Gastroesophageal sphincter (tissue), 4 donors: ENCODE data around the gene SLC25A41. TPM values are rescaled to one million over a fixed set of nuclear protein-coding genes. Genes with fewer than 3 reads are reported as not detected.
A peak's percentile ranks its signal among the peaks of the same experiment; 100 is the strongest.
"Not testable (repeated sequence)": the region's sequence is repeated elsewhere in the genome, so short reads cannot be mapped to it uniquely, and the experiment has no call there.

Experiments used
- ATAC-seq: fragments of 150-250 bp; one replicate; pipeline ENCODE4 v1.9.1; 2016; ENCODE audit warnings: mild to moderate bottlenecking, moderate library complexity
- H3K27ac ChIP-seq, 4 donors: fragments of 200-600 bp; sonication (generic) in 3 of 4; 1 replicate in 3 of 4; 2 replicates in 1 of 4; pipeline ENCODE4 v1.5.1; 2016 to 2019
- H3K27me3 ChIP-seq: fragments of 200-600 bp; sonication (generic); one replicate; pipeline ENCODE4 v1.5.1; 2019
- H3K36me3 ChIP-seq, 2 donors: fragments of 200-600 bp; sonication (generic); one replicate each; pipeline ENCODE4 v1.5.1; 2019; ENCODE audit warnings: control low read depth in 1 of 2
- H3K4me1 ChIP-seq, 3 donors: fragments of 200-600 bp; sonication (generic); 1 replicate in 2 of 3; 2 replicates in 1 of 3; pipeline ENCODE4 v1.5.1; 2016 to 2019; ENCODE audit warnings: control low read depth in 2 of 3
- H3K4me3 ChIP-seq, 2 donors: fragments of 200-600 bp; sonication (generic); one replicate each; pipeline ENCODE4 v1.5.1; 2019; ENCODE audit warnings: mild to moderate bottlenecking in 1 of 2, moderate library complexity in 1 of 2
- H3K9me3 ChIP-seq, 3 donors: fragments of 200-600 bp; sonication (generic); one replicate each; pipeline ENCODE4 v1.5.1; 2017 to 2019; ENCODE audit warnings: control low read depth in 2 of 3
- CTCF ChIP-seq, 4 experiments: fragments of 200-600 bp in 2 of 4; fragments of 450-650 bp in 2 of 4; sonication (generic) in 1 of 4; IDR thresholded peaks; one replicate each; pipeline ENCODE4 v1.5.1; 2017 to 2019; ENCODE audit warnings: antibody characterized with exemption in 4 of 4, mild to moderate bottlenecking in 2 of 4, moderate library complexity in 2 of 4
- EP300 ChIP-seq: sonication (generic); formaldehyde crosslinking; IDR thresholded peaks from one replicate; pipeline ENCODE4 v1.6.1; 2017; ENCODE audit warnings: antibody characterized with exemption, mild to moderate bottlenecking
- POLR2A ChIP-seq, 2 donors: fragments of 450-650 bp; IDR thresholded peaks; one replicate each; pipeline ENCODE4 v1.6.1; 2017; ENCODE audit warnings: antibody characterized with exemption in 2 of 2, mild to moderate bottlenecking in 2 of 2, moderate library complexity in 1 of 2
- POLR2AphosphoS5 ChIP-seq: sonication (generic); formaldehyde crosslinking; IDR thresholded peaks from one replicate; pipeline ENCODE4 v1.6.1; 2017; ENCODE audit warnings: antibody characterized with exemption
- WGBS, 2 donors: methylation state at CpG; one replicate each; pipeline ENCODE4 v1.1.5; 2018; ENCODE audit warnings: low coverage in 1 of 2; 5-methylcytosine and 5-hydroxymethylcytosine counted together
- total RNA-seq, 4 donors: library from RNA; depleted of rRNA; stranded (reverse); fragments of >200 nt; gene quantifications; one replicate each; pipeline ENCODE4 v1.1.0, GENCODE V29; 2016

Gene SLC25A41
- total RNA-seq, 4 donors from 2014 or later, result 0.27 to 1.3 TPM; not detected in 2

- no peaks in the 10 kb centered on the region for H3K27me3 ChIP-seq
- no peaks in the 10 kb centered on the region for H3K9me3 ChIP-seq
- TF ChIP-seq POLR2A (IDR thresholded peaks at IDR 0.05) (no peak), EP300 (no peak), CTCF (IDR thresholded peaks at IDR 0.05) (no peak), POLR2AphosphoS5 (no peak)
- no peak overlapping the region for H3K4me3 ChIP-seq
- no peak overlapping the region for H3K27ac ChIP-seq
- H3K4me1 ChIP-seq, result no peaks in the 10 kb centered on the region
- whole genome bisulfite sequencing, 2 donors, result 83 to 86% methylated on average over 6 to 7 of the region's 11 CpGs
- no peak for ATAC-seq
- peaks cover 0 to 21% of the 10 kb centered on the region in 2 donors for H3K36me3 ChIP-seq
Observed at GRCh38 chr19:6431891-6432290, 1.7 kb downstream of the SLC25A41 start.

GRCh38 chr19:6429419-6430221 lies 3.9 kb downstream of the SLC25A41 start:
- no peak for ATAC-seq
- Histone ChIP-seq H3K4me1 (peaks cover 0 to 7% (median 0%) of the 10 kb centered on the region in 3 donors), H3K4me3 (no peak overlapping the region), H3K36me3 (peaks cover 0 to 5% of the 10 kb centered on the region in 2 donors), H3K27ac (no peak overlapping the region), H3K9me3 (no peaks in the 10 kb centered on the region), H3K27me3 (no peaks in the 10 kb centered on the region)
- WGBS, 2 donors, result 20 to 41% methylated on average over 4 to 7 of the region's 20 CpGs
- TF ChIP-seq POLR2A (IDR thresholded peaks at IDR 0.05) (no peak), CTCF (IDR thresholded peaks at IDR 0.05) (no peak), EP300 (no peak), POLR2AphosphoS5 (no peak)

- H3K4me1 ChIP-seq, ATAC-seq, H3K4me3 ChIP-seq, H3K27me3 ChIP-seq, H3K36me3 ChIP-seq, H3K9me3 ChIP-seq, H3K27ac ChIP-seq: not testable (repeated sequence)
- 79 to 80% methylated on average over 2 of the region's 2 CpGs for WGBS, 2 donors
Observed at GRCh38 chr19:6428692-6429418, 4.7 kb downstream of the SLC25A41 start.

- Histone ChIP-seq H3K4me1 (peaks cover 0 to 27% (median 12%) of the 10 kb centered on the region in 3 donors), H3K36me3 (peaks cover 0 to under 1% of the 10 kb centered on the region in 2 donors), H3K4me3 (no peak overlapping the region), H3K27me3 (no peaks in the 10 kb centered on the region), H3K9me3 (no peaks in the 10 kb centered on the region), H3K27ac (no peak overlapping the region)
- 95% methylated on average over 4 of the region's 18 CpGs; no CpG with 5 or more reads in 1 of the 2 donors for WGBS, 2 donors
- TF ChIP-seq POLR2AphosphoS5, result no peak
- TF ChIP-seq EP300, result no peak
- no peak for TF ChIP-seq CTCF (IDR thresholded peaks at IDR 0.05)
- TF ChIP-seq POLR2A (IDR thresholded peaks at IDR 0.05), result no peak
- ATAC-seq, result no peak
Observed at GRCh38 chr19:6427131-6427530, 6.4 kb downstream of the SLC25A41 start.

- WGBS, 2 donors, result 93 to 96% methylated on average over 8 to 9 of the region's 21 CpGs
- peak overlapping the region in 1 of 2 donors; percentile 28 for H3K4me3 ChIP-seq
- no peaks in the 10 kb centered on the region for H3K27me3 ChIP-seq
- no peak for TF ChIP-seq POLR2AphosphoS5
- no peak for TF ChIP-seq CTCF (IDR thresholded peaks at IDR 0.05)
- no peak for TF ChIP-seq POLR2A (IDR thresholded peaks at IDR 0.05)
- TF ChIP-seq EP300, result no peak
- peaks cover 0 to 38% (median 18%) of the 10 kb centered on the region in 3 donors for H3K4me1 ChIP-seq
- H3K9me3 ChIP-seq, result no peaks in the 10 kb centered on the region
- peaks cover 0 to 13% of the 10 kb centered on the region in 2 donors for H3K36me3 ChIP-seq
- H3K27ac ChIP-seq, result peak overlapping the region; percentile 41 to 90 (median 86)
- ATAC-seq, result no peak
Observed at GRCh38 chr19:6425732-6426620, 7.6 kb downstream of the SLC25A41 start.
